Right ventricle myocardium inferior (tissue), 1 donor: ENCODE data around the gene ACBD3. TPM values are rescaled to one million over a fixed set of nuclear protein-coding genes. Genes with fewer than 3 reads are reported as not detected.

Experiments used
- ATAC-seq: fragments of 200-7000 bp; cut with Tn5 transposase; one replicate; pipeline ENCODE4 v1.9.1; 2020; ENCODE audit warnings: mild to moderate bottlenecking, moderate library complexity
- DNase-seq: peaks from one replicate; pipeline ENCODE4 v3.0.0; 2021; ENCODE audit errors: missing footprints
- intact Hi-C: fragments of 100-400 bp; cut with DNase I; formaldehyde crosslinking; loops from one replicate; pipeline ENCODE4 v1.11.0; 2022
- total RNA-seq: library from RNA; stranded (reverse); fragmentation: NEBNext Ultra II Directional; extraction: Animal tissue kit (Norgen Biotek cat#: 25700); gene quantifications from one replicate; pipeline ENCODE4 v1.2.1, GENCODE V29; 2021
- donor health status: DM: no; HTN: yes; CAD: no; lungs with severe emphysema.

The ACBD3 gene
- total RNA-seq, 1 donor from 2014 or later = 27.4 TPM

DNA sequence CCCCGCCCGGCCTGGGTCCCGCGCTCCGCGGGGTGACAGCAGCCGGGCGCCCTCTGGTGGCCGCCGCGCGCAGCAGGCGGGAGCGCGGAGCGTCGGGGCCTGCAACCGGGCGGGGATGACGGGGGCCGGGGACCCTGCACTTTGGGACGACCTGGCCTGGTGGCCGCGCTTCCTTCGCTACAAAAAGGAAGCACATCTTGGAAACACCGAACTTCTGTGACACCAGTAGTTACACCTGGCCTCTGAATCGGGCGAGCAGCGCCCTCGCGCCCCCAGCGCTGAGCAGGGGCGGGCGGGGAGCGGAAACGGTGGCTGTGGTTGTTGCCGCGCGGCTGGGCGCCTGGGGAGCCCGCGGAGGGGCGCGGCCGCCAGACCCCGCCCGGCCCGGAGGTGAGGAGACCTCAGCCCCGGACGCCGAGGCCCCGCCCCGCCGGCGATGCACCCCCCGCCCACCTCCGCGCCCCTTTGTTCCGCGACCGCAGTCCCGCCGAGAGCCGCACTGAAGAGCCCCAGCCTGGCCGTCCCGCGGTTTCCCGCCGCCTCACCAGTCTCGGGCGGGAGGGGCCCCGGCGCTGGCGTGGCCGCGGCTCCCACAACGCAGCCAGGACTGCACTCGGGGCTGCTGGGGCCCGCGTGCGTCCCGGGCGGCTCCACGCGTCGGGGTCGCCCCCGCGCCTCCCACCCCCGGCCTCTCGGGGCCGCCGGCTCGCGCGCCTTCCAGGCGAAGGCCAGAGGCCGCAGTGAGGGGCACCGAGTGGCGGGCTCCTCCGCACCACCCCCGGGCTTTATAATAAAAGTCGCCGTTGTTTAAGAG, 64.7 kb downstream of the ACBD3 start:
- intact Hi-C loops = loop anchor here (1.0 to 10.0 kb wide), 2 partner anchors 58 to 213 kb away; no protein-coding TSS in a partner anchor
- DNase-seq (peak; percentile 85), ATAC-seq (peak; percentile 82)

DNA sequence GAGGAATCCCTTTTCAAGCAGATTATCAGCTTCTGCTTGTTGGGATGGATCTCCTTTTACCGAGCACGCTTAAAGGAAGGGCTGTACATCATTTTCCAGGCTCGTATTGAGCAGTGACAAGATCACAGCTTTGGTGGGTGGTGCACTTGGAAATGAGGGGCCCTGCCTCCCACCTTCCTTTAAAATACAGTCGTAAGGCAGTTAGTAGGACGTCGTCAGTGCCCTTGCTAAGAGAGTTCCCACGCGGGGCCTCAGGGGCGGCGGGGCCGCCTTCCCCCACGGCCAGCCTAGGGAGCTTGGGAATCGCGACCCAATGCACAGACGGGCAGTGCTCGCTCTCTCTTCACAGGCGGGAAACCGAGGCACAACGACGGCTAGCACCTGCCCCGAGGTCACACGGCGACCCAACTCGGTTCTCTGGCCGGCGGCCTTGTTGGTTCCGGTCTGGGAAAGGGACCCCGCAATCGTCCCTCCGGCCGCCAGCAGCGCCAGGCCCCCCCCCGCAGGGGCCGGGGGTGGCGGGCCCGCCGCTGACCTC, 65.4 kb downstream of the ACBD3 start:
- ATAC-seq (no peak), DNase-seq (no peak)
- intact Hi-C loops = loop anchor here (1.0 to 10.0 kb wide), 2 partner anchors 58 to 214 kb away; no protein-coding TSS in a partner anchor

DNA sequence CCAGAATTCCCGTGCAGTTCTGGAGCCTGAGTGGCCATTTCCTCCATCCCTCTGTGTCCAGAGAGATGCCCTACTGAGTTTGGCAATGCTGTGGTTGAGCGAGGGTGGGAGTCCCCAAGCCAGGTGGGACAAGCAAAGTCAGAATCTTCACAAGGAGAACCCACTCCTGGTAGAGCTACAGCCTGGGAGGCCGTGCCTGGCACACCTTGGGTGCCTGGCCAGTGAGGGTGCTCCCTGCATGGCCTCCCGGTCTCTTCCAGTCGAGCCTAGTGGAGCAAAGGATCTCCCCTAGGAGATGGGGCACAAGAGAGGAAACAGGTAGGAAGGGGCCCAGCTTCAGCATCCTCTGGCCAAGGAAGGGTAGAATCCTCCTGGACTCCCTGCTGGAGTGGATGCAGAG, 66.1 kb downstream of the ACBD3 start:
- intact Hi-C loops = loop anchor here (10.0 kb wide), 1 partner anchor 214 kb away; no protein-coding TSS in a partner anchor
- no peak for ATAC-seq
- no peak for DNase-seq

DNA sequence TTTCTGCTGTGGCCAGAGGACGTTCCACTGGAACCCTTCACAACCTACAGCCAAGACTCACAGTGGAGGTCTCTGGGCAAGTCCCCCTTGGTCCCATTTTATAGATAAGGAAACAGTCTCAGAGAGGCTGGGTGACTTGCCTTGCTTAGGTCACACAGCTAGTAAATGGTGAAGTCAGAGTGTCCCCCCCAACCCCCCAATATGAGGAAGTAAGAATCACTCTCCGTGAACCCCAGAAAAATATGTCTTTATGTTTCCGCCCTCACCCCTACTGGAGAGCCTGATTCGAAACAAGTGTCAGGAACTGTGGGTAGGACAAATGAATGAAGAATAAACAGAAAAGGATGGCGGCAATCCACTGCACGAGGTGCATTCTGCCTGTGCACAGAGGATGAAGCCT, 67.4 kb downstream of the ACBD3 start:
- ATAC-seq = no peak
- intact Hi-C loops = no loop called here

DNA sequence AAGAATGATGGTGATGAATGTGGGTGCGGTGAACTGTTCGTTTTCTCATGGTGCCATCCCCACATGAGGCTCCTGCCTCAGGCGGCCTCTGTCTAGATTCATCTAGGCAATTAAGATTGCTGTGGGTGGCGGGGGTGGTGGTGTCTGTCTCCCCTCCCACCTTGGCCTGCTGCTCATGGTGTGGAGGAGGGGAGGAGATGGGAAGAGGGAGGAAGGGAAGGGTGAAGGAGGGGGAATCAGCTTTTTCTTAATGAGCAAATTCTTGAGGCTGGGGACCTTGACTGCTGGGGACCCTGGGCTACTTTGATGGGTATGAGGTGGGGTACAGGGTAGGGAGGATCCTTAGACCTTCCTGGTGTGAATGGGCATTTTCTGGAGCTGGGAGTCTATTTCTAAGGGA, 68.2 kb downstream of the ACBD3 start:
- intact Hi-C loops = no loop called here
- no peak for DNase-seq
- ATAC-seq = no peak

More for the DNA sequence above, 67.4 kb downstream of the ACBD3 start:
- DNase-seq = no peak

DNA sequence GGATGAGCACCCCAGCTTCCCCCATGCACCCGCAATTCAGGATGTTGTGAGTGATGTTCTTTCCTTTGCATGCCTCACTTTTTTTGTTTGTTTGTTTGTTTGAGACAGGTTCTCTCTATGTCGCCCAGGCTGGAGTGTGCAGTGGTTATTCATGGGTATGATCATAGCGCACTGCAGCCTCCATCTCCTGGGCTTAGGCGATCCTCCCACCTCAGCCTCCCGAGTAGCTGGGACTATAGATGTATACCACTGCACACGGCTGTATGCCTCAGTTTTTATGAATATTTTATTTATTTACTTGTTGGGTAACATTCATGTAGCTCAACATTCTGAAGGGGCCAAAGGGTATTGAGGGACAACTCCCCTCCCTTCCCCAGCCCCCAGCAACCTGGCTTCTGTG, 69.2 kb downstream of the ACBD3 start:
- ATAC-seq (no peak), DNase-seq (no peak)
- intact Hi-C loops = no loop called here

DNA sequence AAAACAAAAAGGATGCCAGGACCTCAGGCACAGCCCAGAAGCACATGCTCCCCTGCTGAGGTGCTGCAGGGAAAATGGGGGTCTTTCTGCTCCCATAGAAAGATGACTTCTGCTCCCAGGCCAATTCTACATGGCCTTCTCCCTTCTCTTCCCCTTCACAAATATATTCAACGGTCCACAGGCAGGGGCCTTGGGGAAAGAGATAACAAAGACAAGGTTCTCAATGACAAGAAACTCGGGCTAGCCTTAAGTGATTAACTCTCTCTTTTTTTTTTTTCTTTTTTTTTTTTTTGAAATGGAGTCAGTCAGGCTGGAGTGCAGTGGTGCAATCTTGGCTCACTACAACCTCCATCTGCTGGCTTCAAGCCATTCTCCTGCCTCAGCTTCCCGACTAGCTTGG, 69.9 kb downstream of the ACBD3 start:
- ATAC-seq = no peak
- DNase-seq = no peak
- intact Hi-C loops = no loop called here

DNA sequence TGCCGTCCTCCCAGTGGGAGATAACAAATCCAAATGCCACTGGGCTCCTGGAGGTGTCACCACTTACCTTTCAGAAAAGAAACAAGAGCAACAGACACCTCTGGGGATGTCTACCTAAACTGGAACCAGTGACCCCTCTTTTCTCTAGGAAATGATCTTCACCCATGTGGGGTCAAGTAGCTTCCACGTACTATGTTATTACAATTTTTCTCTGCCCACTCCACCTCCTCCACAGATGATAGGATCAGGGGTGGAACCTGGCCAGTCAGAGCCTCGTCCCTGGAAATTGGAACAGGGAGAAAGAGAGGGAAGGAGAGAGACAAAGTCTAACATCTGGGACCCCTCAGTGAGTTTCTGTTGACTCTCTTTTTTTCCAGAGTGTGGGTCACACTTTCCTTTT, 73.9 kb downstream of the ACBD3 start:
- DNase-seq (no peak), ATAC-seq (no peak)
- intact Hi-C loops = no loop called here

DNA sequence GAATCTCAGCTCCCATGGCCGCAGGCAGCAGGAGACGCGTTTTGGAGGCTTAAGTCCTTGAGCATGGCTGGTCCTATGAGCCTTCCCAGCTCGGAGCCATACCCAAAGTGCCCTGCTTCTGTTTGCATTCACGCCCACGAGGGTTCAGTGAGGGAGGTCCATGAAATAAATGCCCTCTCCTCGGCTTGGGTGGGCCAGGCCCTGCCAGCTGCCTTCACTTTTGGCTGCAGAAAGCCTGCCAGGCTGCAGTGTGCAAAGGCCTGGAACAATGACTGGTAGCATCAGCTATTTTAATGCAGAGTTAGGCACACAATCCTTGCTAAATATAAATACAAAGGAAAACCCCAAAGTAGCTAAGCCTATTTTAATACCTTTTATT, 74.7 kb downstream of the ACBD3 start:
- ATAC-seq (no peak), DNase-seq (no peak)
- intact Hi-C loops = loop anchor here (2.0 kb wide), 1 partner anchor 113 kb away; the partner anchor contains the start of gene SDE2

DNA sequence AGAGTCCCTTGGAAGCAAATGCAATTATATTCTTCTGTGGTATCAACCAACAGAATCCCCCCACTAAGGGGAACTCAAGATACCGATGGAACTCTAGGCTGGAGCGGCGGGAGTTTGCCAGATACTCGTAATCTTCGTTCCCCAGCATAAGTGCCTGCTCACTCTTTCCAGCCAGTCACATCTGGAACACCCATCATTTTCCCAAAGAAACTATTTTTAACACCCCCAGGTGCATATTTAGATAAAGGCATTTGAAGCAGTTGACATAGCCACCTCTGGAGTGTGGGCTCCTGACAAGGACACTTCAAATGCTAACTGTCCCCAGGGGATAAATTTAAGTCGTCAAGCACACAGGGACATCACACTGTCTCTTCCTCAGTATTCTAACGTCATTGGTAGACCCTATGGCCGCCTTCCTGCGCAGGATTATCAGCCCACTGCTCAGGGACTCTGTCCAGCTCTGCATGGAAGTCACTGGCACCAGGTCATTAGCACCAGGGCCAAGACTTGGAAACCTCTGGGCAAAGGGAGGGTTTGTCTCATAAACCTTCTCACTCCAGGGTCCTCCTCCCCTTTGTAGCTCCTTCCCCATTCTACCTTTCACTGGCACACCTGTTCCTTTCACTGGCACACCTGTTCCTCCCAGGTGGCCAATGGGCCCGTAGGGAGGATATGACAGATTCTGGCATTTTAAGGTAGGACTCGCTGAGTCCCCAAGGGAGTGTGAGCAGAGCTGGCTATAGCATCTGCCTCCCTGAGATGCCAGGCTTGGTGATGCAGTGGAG, 75.3 kb downstream of the ACBD3 start:
- ATAC-seq (no peak), DNase-seq (no peak)
- intact Hi-C loops = loop anchor here (2.0 kb wide), 1 partner anchor 112 kb away; the partner anchor contains the start of gene SDE2

DNA sequence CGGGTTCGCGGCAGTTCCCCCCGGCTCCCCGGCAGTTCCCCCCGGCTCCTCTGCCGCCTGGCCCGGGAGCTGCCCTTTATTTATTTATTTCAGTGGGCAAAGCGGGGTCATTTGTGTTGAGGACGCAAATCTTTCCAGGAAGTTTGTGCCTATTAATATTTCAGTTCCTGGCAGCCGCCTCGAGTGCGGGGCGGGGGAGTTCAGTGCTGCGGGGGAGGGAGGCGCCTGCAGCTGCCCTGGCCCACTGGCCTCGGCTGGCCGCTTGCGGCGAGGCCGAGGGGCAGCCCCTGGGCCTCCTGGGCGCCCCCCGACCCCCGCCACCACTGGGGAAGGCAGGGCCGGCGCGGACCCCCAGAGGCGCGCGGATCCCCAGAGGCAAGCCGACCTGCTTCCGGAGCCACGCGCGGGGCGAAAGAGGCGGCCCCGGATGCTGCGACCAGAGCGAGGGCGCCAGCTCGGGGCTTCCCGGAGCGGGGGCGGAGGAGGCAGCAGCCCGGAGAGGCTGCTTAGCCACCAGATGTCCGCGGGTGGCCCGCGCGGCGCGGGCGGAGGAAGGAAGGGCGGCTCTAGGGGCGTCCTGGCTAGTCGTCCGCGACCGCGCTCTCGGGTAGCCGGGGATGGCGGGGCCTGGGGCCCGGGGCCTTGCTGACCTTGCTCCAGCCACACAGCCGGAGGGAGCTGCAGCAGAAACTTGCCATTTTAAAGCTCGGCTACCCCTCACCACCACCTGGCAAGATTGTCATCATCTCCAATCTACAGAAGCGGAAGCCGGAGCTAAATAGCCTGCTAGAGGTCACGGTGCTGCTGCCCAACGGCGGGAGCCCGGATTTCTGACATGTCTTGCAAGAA, 76.1 kb downstream of the ACBD3 start:
- peak; percentile 74 for ATAC-seq
- intact Hi-C loops = loop anchor here (1.0 to 2.0 kb wide), 2 partner anchors 46 to 112 kb away; partner anchors contain the start of gene SDE2
- DNase-seq = peak; percentile 88

DNA sequence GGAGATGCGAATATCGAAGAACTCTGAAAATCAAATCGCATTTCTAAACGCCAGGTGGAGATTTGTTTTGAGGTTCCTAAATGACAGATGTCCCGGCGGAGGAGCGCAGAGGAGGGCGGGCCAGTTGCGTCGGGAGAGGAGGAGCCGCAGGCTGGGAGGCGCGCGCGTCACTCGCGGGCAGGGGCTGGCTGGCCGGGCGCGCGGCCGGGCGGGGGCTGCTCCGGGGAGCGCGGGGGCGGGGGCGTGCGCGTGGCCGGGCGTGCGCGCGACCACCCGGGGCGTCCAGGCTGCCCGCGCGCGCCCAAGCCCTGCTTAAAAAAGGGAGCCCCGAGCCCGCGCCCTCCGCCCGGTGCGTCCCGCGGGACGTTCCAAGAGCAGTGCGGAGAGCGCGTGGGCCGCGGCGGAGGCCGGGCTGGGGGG, 76.7 kb downstream of the ACBD3 start:
- DNase-seq (peak; percentile 95), ATAC-seq (peak; percentile 91)
- intact Hi-C loops = loop anchor here (1.0 to 2.0 kb wide), 2 partner anchors 46 to 111 kb away; partner anchors contain the start of gene SDE2

DNA sequence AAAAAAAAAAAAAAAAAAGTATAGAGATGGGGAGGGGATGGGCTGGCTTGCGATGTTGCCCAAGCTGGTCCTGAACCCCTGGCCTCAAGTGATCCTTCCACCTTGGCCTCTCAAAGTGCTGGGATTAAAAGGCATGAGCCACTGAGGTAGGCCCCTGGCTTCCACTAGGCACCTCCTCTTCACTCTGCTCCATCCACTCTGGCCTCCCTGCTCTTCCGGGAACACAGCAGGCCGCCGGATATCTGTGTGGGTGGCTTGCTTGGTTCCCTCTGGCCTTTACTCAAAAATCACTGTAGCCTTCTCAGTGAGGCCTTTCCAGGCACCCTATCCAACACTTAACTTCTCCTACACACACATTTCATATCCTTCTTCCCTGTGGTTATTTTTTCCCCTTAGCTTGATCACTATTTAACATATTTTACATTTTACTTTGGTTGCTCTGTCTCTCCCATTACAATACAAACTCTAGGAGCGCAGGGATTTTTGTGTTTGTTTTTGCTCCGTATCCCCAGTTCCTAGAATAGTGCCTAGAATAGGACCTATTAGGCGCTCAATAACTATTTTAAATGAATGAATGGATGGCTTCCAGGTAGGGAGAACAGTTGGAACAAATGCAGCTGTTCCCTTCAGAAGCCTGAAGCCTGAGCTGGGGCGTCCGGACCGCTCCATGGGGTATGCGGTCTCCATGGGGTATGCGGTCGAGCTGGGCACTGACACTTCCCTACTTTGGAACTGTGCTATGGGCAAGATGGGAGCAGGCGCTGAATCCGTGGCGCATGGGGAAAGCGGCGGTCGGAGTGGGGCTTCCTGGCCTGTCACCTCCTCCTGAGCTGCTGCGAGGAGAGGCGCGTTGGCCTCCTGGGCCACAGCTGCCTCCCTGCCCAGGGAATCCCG, 77.4 kb downstream of the ACBD3 start:
- ATAC-seq (peak; percentile 36), DNase-seq (no peak)
- intact Hi-C loops = no loop called here

DNA sequence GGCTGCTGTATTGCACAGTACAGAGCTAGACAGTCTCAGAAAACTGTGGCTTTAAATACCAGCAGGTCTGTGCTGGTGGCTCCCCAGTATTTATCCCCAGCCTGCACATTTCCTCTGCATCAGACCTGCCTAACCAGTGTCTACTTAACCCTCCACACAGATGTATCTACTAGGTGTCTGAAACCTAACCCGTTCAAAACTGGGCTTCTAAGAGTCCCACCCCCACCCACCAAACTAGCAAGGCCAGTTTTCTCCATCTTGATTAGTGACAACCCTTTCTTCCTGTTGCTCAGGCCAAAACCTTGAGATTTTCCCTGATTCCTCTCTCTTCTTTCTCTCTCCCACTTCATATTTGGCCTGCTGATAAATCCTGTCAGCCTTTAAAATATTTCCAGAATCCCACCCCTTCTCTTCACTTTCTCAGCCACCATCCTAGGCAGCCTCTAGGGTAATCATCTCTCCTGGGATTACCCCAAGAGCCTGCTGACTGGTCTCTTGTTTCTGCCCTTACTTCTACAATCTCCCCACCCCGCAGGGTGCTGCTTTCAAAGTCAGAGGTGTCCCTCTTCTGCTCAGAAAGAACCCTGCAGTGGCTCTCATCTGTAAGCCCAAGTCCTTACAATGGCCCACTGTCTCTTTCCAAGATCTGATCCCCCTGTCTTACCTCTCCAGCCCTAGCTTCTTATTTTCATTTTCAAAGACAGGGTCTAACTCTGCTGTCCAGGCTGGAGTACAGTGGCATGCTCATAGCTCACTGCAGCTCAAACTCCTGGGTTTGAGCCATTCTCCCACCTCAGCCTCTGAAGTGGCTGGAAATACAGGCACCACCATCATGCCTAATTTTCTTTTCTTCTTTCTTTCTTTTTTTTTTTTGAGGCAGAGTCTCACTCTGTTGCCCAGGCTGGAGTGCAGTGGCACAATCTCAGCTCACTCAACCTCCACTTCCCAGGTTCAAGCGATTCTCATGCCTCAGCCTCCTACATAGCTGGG, 78.8 kb downstream of the ACBD3 start:
- ATAC-seq = no peak
- intact Hi-C loops = no loop called here
- DNase-seq = no peak

DNA sequence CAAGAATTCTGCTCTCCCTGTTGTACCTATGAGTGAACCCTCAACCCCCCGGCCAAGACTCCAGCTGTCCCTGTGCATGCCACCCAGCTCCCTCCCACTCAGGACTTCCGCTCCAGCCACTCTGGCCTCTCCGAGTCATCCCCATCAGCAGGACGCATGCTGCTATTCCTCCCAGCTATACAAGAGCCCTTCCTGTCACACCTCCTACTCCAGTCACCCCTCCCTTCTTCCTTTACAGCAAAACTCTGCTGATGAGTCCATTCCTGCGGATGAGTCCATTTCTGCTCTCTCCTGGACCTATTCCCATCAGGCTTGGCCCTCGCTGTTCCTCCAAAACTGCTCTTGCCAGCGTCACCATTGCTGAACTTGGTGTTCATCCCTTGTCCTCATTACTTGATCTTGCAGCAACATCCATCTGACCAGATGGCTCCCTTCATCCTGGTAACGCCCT, 81.8 kb downstream of the ACBD3 start:
- no peak for ATAC-seq
- DNase-seq = no peak
- intact Hi-C loops = no loop called here
